ENCODE results near the gene TSR3. TPM values are rescaled to one million over a fixed set of nuclear protein-coding genes. Genes with fewer than 3 reads are reported as not detected.

Gene TSR3
- total and polyA plus RNA-seq, 2 donors (not counting 1 experiment from before 2014, with no cell fraction given) = 35.7 to 43.7 TPM

- intact Hi-C loops (cut with micrococcal nuclease) = loop anchor here (2.0 to 5.0 kb wide), 2 partner anchors 33 to 41 kb away; partner anchors contain the start of genes UNKL and UQCC4
- Histone ChIP-seq H3K9me3 (ENCODE audit: control extremely low read depth in 1 of 3, control insufficient read depth in 2 of 3, insufficient read depth in 1 of 3, low read length in 2 of 3) (no peaks in the 10 kb centered on the region), H4K20me1 (ENCODE audit: control insufficient read depth, insufficient read depth, low read length, poor library complexity, severe bottlenecking) (peaks cover 95% of the 10 kb centered on the region), H3K27ac (ENCODE audit: low read length in 2 of 2) (peak overlapping the region in 1 of 2 donors; percentile 33), H3K79me2 (ENCODE audit: control insufficient read depth, insufficient read depth, low read length) (peaks cover 53% of the 10 kb centered on the region), H3K4me2 (replicated peaks; ENCODE audit: low read depth, low read length, poor library complexity, severe bottlenecking) (peak overlapping the region; percentile 92), H3K27me3 (replicated peaks in 1 of 4; ENCODE audit: control extremely low read depth in 1 of 4, control insufficient read depth in 3 of 4, insufficient read depth in 4 of 4, low read length in 3 of 4) (no peaks in the 10 kb centered on the region), H3K36me3 (replicated peaks in 1 of 2; ENCODE audit: control extremely low read depth in 1 of 2, control insufficient read depth in 1 of 2, extremely low read depth in 1 of 2, insufficient read depth in 2 of 2, low read length in 1 of 2) (peaks cover 0 to 45% of the 10 kb centered on the region in 2 experiments), H3K9ac (ENCODE audit: low read length) (peak overlapping the region; percentile 60), H3K4me1 (ENCODE audit: control insufficient read depth in 2 of 2, insufficient read depth in 2 of 2, low read length in 2 of 2) (peaks cover 10 to 14% of the 10 kb centered on the region in 2 donors), H2AFZ (ENCODE audit: insufficient read depth, low read depth, low read length, poor library complexity, severe bottlenecking) (no peak overlapping the region), H3K4me3 (ENCODE audit: control extremely low read depth in 1 of 5, extremely low read depth in 1 of 5, insufficient read depth in 1 of 5, low read depth in 2 of 5, low read length in 4 of 5) (peak overlapping the region in 4 of 5 experiments; percentile 15 to 52 (median 46))
- ATAC-seq (ENCODE audit: low read depth) = peak; percentile 78
- Mint-ChIP-seq H3K27ac (no peak overlapping the region), H3K4me3 (peak overlapping the region; percentile 81), H3K9me3 (ENCODE audit: insufficient read depth) (no peaks in the 10 kb centered on the region), H3K27me3 (no peaks in the 10 kb centered on the region), H3K4me1 (peaks cover 15% of the 10 kb centered on the region)
- peak; percentile 78 for DNase-seq
- ChIA-PET CTCF (interaction anchor here (0.5 to 3.1 kb wide), 4 partner anchors 8 to 37 kb away, joined by 3 to 17 read pairs (median 4); no protein-coding TSS in a partner anchor), POLR2A (interaction anchor here (1.5 kb wide), 1 partner anchor 41 kb away, joined by 8 read pairs; the partner anchor contains the start of gene UQCC4)
- 3% methylated on average over 72 of the region's 95 CpGs for WGBS (ENCODE audit: insufficient coverage)
- TF ChIP-seq EZH2 (IDR thresholded peaks at IDR 0.05; ENCODE audit: borderline replicate concordance, insufficient read depth, low read depth, low read length, poor library complexity, severe bottlenecking) (no peak), CTCF (IDR thresholded peaks at IDR 0.05) (no peak)
Measured at GRCh38 chr16:1379304-1380076, 27.8 kb upstream of the TSR3 start.

All from B cell (primary cell).